Thyroid gland (tissue), 4 donors: Measurements from ENCODE around the gene HNRNPLL.

Experiments
- CTCF ChIP-seq, 6 experiments: fragments of 200-600 bp in 3 of 6; fragments of 450-650 bp in 3 of 6; sonication (generic) in 3 of 6; IDR thresholded peaks; one replicate each; pipeline ENCODE4 v1.5.1; 2016 to 2019; ENCODE audit warnings: antibody characterized with exemption in 6 of 6, mild to moderate bottlenecking in 2 of 6, inconsistent platforms in 1 of 6, moderate library complexity in 1 of 6
- POLR2A ChIP-seq, 2 donors: fragments of 450-650 bp; IDR thresholded peaks; one replicate each; pipeline ENCODE4 v1.6.1; 2017; ENCODE audit warnings: antibody characterized with exemption in 2 of 2, mild to moderate bottlenecking in 2 of 2, moderate library complexity in 1 of 2

GRCh38 chr2:38633895-38634294, 31.2 kb upstream of the HNRNPLL start:
- TF ChIP-seq CTCF (IDR thresholded peaks at IDR 0.05) = no peak
- no peak for TF ChIP-seq POLR2A (IDR thresholded peaks at IDR 0.05)
